ENCODE measurements around the gene COPE. TPM values are rescaled to one million over a fixed set of nuclear protein-coding genes. Genes with fewer than 3 reads are reported as not detected.

The COPE gene
- total and polyA plus RNA-seq, 2 of the 8 experiments (the other 6 are each of a cell fraction or from before 2014, with no cell fraction given), result 178 to 356 TPM

DNA sequence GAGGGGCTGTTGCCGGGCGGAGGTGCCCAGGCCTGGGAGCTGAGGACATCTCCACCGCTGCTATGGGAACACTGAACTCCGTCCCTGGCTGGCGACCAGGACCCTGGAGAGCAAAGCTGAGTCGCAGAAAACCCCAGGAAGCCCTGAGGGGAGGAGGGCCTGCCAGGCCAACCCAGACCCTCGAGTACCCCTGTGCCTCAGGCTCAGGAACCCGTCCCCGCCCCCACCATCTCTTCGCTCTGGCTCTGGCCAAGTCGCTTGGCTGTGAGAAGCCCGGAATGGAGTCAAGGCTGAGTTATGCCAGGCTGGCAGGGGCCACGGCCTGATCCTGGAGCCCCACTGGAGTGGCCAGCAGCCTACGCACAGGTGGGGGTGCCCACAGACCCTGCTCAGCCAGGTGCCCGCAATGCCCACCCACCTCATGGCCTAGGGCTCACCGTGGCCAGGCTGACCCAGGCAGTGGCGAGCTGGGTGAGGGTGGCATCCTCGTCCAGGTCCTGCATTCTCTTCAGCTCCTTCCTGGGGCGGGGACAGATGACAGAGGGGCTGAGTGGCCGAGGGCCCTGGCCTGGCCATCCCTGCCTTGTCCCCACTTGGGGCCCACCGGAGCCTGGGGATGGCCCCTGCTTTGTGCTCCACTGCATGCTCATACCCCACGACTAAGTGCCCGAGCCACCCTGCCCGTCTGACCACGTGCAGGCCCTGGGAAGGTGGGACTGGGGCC, 14.7 kb downstream of the COPE start:
- Histone ChIP-seq H3K56ac (replicated peaks; ENCODE audit: insufficient read length, low read depth, low read length) (no peak overlapping the region), H3K14ac (ENCODE audit: insufficient read length) (no peak overlapping the region), H2BK12ac (ENCODE audit: low read depth, low read length) (no peak overlapping the region), H2AFZ (ENCODE audit: low read length) (no peak overlapping the region), H3K9ac (replicated peaks in 1 of 4; ENCODE audit: extremely low read depth in 1 of 4, low read depth in 3 of 4, low read length in 3 of 4) (no peak overlapping the region), H2BK15ac (ENCODE audit: low read length) (no peak overlapping the region), H2BK5ac (ENCODE audit: low read depth, low read length) (no peak overlapping the region), H3K79me2 (ENCODE audit: control insufficient read depth in 1 of 2, insufficient read depth in 2 of 2, low read length in 2 of 2) (no peaks in the 10 kb centered on the region), H4K5ac (ENCODE audit: insufficient read length, low read depth, low read length) (no peak overlapping the region), H2AK5ac (ENCODE audit: low read depth, low read length) (no peak overlapping the region), H3K9me3 (ENCODE audit: insufficient read depth in 2 of 2, low read depth in 1 of 2, low read length in 1 of 2) (no peaks in the 10 kb centered on the region), H3K36me3 (ENCODE audit: control insufficient read depth in 2 of 4, insufficient read depth in 4 of 4, low read length in 3 of 4) (peaks cover 0 to 25% (median 5%) of the 10 kb centered on the region in 4 experiments; a peak in 4 of 8 replicates), H2BK120ac (replicated peaks; ENCODE audit: low read depth, low read length) (no peak overlapping the region), H3K4me1 (replicated peaks in 1 of 4; ENCODE audit: control insufficient read depth in 3 of 4, insufficient read depth in 4 of 4, low read length in 3 of 4) (no peaks in the 10 kb centered on the region; a peak in 1 of 7 replicates), H4K91ac (replicated peaks; ENCODE audit: insufficient read length, low read length) (no peak overlapping the region), H3K4ac (replicated peaks; ENCODE audit: insufficient read length, low read depth, low read length) (no peak overlapping the region), H2BK20ac (ENCODE audit: low read length) (no peak overlapping the region), H3K4me2 (ENCODE audit: insufficient read depth in 1 of 2, low read depth in 2 of 2, low read length in 2 of 2) (no peak overlapping the region), H3K18ac (ENCODE audit: extremely low read depth, low read length) (no peak overlapping the region), H3K23ac (ENCODE audit: insufficient read length) (no peak overlapping the region), H3K27ac (ENCODE audit: low read depth, low read length) (no peak overlapping the region), H3K27me3 (replicated peaks in 1 of 4; ENCODE audit: control insufficient read depth in 3 of 4, extremely low read depth in 1 of 4, insufficient read depth in 3 of 4, low read length in 3 of 4) (no peaks in the 10 kb centered on the region), H3K23me2 (ENCODE audit: low read depth, low read length) (no peaks in the 10 kb centered on the region), H4K8ac (ENCODE audit: extremely low read depth, insufficient read depth, low read length) (no peak overlapping the region), H4K20me1 (replicated peaks in 1 of 2; ENCODE audit: control insufficient read depth in 1 of 2, insufficient read depth in 2 of 2, low read length in 2 of 2) (peaks cover under 1 to 12% of the 10 kb centered on the region in 2 experiments), H3K79me1 (ENCODE audit: low read depth, low read length) (no peaks in the 10 kb centered on the region), H3K4me3 (ENCODE audit: extremely low read depth in 1 of 4, insufficient read depth in 2 of 4, low read depth in 3 of 4, low read length in 4 of 4) (no peak overlapping the region)
- POLR2A ChIA-PET (ENCODE audit: partially characterized antibody), result interaction anchor here (0.6 to 4.5 kb wide), 6 partner anchors 9 to 102 kb away, joined by 3 to 21 read pairs (median 5); partner anchors contain the start of genes COPE and DDX49
- FAIRE-seq, result no peak
- CTCF ChIA-PET (ENCODE audit: partially characterized antibody), result interaction anchor here (1.9 to 7.8 kb wide), 3 partner anchors 11 to 15 kb away, joined by 5 to 34 read pairs (median 13); partner anchors contain the start of genes COPE and DDX49
- WGBS, 2 experiments (ENCODE audit: extremely low coverage in 1 of 2, insufficient coverage in 1 of 2, insufficient read length in 1 of 2, insufficient replicate concordance in 2 of 2, low coverage in 1 of 2, low lambda C conversion rate in 2 of 2, missing lambda C conversion rate in 1 of 2), result 88% methylated on average over 24 of the region's 25 CpGs; no CpG with 5 or more reads in 1 of the 2 experiments
- no peak for DNase-seq (ENCODE audit: low read depth in 1 of 2, low spot score in 2 of 2)
- TF ChIP-seq CEBPB (IDR thresholded peaks at IDR 0.05; ENCODE audit: low read depth, low read length) (no peak), RFX5 (IDR thresholded peaks at IDR 0.05; ENCODE audit: borderline replicate concordance, low read depth, low read length) (no peak; the same call in 1 of the 2 replicates), ZNF274 (IDR thresholded peaks at IDR 0.05; ENCODE audit: borderline replicate concordance, extremely low read depth, low read length) (no peak), JUN (IDR thresholded peaks at IDR 0.05; ENCODE audit: low read depth, low read length) (no peak), TAF7 (optimal IDR thresholded peaks at IDR 0.05; ENCODE audit: borderline replicate concordance, low read depth, low read length) (no peak), KDM4A (IDR thresholded peaks at IDR 0.05; ENCODE audit: low read depth, low read length, severe bottlenecking) (no peak), BACH1 (IDR thresholded peaks at IDR 0.05; ENCODE audit: low read length) (no peak), POLR2AphosphoS5 (IDR thresholded peaks at IDR 0.05; ENCODE audit: low read depth, low read length) (no peak), HDAC2 (IDR thresholded peaks at IDR 0.05; ENCODE audit: borderline replicate concordance in 1 of 2, low read depth in 2 of 2, low read length in 2 of 2) (no peak), JUND (IDR thresholded peaks at IDR 0.05; ENCODE audit: low read length) (no peak), EP300 (IDR thresholded peaks at IDR 0.05; ENCODE audit: borderline replicate concordance in 1 of 2, low read depth in 2 of 2, low read length in 2 of 2) (no peak)
